GM10248 (cell line): ENCODE data around the gene ULBP3.
"Not testable (repeated sequence)": the region's sequence is repeated elsewhere in the genome, so short reads cannot be mapped to it uniquely, and the experiment has no call there.

Experiments
- CTCF ChIA-PET: fragments of 300-600 bp; sonication (Branson Sonifier 250); formaldehyde crosslinking; extraction: SDS; loops from one replicate; lab custom pipeline; 2021; ENCODE audit warnings: antibody characterized with exemption; lab: Yijun Ruan, JAX
- POLR2A ChIA-PET: fragments of 350-650 bp; sonication (Branson Sonifier 250); formaldehyde crosslinking; extraction: SDS; loops from one replicate; lab custom pipeline; 2020; ENCODE audit warnings: antibody characterized with exemption; lab: Yijun Ruan, JAX
- DNase-seq: peaks from one replicate; pipeline ENCODE4 v3.0.0; 2012; ENCODE audit errors: extremely low spot score
- TF ChIP-seq, protein P1 (sequence below): IDR thresholded peaks from 2 replicates; pipeline ENCODE4 v1.5.1; 2012; ENCODE audit warnings: mild to moderate bottlenecking, low read depth; ENCODE audit errors: extremely low read depth, missing control alignments, control extremely low read depth

Gene ULBP3

DNA sequence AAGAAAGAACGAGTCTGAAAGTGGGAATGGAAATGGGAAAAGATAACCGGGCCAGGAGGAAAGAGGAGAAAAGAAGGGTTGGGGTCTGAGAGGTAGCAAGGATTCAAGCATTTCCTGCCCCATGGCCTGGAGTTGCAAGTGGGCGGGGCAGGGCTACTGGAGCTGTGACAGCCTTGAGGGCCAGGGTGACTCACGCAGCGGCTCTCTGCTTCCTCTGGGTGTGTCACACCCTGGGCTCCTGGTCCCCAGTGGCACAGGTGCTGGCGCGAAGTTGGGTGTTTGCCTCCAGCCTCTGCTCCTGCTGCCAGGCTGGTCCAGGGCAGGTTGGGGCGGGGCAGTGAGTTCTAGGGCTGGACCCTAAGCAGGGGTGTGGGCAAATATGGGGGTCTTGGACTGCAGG, 3.3 kb upstream of the ULBP3 start:
- no peak for DNase-seq
- CTCF ChIA-PET = interaction anchor here (0.9 to 2.1 kb wide), 4 partner anchors 8 to 323 kb away, joined by 3 to 21 read pairs (median 6); no protein-coding TSS in a partner anchor
- POLR2A ChIA-PET = no interaction called here
- TF ChIP-seq, protein P1, sequence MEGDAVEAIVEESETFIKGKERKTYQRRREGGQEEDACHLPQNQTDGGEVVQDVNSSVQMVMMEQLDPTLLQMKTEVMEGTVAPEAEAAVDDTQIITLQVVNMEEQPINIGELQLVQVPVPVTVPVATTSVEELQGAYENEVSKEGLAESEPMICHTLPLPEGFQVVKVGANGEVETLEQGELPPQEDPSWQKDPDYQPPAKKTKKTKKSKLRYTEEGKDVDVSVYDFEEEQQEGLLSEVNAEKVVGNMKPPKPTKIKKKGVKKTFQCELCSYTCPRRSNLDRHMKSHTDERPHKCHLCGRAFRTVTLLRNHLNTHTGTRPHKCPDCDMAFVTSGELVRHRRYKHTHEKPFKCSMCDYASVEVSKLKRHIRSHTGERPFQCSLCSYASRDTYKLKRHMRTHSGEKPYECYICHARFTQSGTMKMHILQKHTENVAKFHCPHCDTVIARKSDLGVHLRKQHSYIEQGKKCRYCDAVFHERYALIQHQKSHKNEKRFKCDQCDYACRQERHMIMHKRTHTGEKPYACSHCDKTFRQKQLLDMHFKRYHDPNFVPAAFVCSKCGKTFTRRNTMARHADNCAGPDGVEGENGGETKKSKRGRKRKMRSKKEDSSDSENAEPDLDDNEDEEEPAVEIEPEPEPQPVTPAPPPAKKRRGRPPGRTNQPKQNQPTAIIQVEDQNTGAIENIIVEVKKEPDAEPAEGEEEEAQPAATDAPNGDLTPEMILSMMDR = no peak

DNA sequence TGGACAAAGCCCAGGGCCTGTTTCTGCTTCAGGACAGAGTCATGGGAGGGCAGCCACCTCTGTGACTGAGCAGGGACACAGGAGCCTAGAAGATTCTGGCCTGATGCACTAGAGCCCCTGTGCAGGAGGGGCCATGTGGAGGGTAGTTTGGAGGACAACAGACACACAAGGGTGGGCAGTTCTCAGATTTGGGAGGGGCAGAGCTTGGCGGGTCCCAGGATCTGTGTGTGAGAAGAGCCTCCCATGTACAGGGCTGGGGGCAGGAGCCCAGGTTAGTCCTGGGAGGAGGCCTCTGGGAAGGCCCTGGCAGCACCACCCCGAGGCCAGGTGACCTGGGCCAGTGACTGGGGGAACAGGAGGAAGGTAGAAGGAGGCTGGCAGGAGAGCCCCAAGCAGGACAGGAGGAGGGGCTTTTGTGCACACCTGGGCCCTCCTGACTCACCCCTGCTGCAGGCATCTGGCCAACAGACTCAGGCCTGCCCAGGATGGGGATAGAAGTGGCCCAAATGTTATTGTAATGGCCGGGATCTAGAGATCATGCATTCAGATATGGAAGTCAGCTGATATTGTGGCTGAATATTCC, 1.4 kb upstream of the ULBP3 start:
- ChIA-PET POLR2A (no interaction called here), CTCF (interaction anchor here (0.7 to 2.1 kb wide), 17 partner anchors 10 to 748 kb away, joined by 3 to 21 read pairs (median 5); partner anchors contain the start of gene IYD)
- no peak for DNase-seq

DNA sequence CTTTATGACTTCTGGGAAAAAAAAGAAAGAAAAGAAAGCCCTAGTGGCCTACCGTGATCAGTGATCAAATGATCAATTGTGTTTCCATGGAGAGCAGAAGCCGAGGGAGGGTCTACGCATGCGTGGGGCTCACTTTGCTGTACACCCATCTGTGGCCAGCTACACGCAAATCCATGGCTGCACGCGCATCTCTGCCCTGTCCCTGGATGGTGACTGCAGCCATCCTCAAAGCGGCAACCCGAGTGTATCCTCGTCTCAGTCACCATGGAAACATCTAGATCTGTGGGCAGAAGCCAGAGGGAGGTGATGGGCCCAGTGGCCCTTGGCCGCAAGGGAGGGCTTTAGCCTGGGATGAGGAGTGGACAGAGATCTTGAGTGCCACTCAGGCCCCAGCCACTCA, 785 bp upstream of the ULBP3 start:
- ChIA-PET CTCF (interaction anchor here (0.9 to 3.6 kb wide), 3 partner anchors 16 to 748 kb away, joined by 3 to 19 read pairs (median 3); no protein-coding TSS in a partner anchor), POLR2A (no interaction called here)
- TF ChIP-seq, protein P1 = no peak
- no peak for DNase-seq

More for the DNA sequence above, 1.4 kb upstream of the ULBP3 start:
- TF ChIP-seq, protein P1 = no peak

DNA sequence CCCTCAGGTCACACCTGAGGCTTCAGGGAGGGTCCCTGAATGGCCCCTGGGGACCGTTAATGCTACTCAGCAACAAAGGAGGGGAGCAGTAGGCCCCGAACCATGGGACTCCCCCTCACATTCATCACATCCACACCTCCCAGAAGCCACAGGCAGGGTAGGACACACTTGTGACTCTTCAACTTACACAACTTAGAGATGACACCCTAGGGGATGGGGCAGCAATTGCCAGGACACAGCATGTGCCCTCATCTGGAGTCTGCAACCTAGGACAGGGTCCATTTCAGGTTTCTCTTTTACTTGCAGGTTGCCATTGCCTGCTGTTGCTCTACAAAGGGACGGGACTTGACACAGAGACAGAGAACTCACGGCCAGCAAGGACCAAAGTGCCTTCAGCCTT, 770 bp downstream of the ULBP3 start:
- CTCF ChIA-PET = interaction anchor here (1.0 to 3.6 kb wide), 3 partner anchors 13 to 328 kb away, joined by 4 to 19 read pairs (median 5); no protein-coding TSS in a partner anchor
- TF ChIP-seq, protein P1 = no peak
- DNase-seq = no peak
- POLR2A ChIA-PET = no interaction called here

DNA sequence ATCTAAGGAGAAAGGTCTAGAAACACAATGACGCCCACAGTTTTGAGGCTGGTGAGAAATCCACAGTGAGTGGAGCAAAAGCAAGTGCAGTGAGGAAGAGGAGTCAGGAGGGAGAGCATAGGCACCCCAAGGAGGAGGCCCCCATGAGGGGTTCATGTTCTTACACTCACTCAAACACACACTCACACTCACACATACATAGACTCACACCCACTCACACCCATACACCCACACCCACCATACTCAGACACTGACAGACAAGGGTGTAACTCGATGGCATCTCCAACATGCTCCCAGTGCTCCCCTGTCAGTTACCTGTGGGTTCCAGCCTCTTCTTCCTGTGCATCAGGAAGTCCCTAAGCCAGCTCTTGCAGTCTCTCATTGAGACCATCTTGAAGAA, 3.8 kb downstream of the ULBP3 start:
- no peak for DNase-seq
- POLR2A ChIA-PET = no interaction called here
- TF ChIP-seq, protein P1 = no peak
- CTCF ChIA-PET = no interaction called here

DNA sequence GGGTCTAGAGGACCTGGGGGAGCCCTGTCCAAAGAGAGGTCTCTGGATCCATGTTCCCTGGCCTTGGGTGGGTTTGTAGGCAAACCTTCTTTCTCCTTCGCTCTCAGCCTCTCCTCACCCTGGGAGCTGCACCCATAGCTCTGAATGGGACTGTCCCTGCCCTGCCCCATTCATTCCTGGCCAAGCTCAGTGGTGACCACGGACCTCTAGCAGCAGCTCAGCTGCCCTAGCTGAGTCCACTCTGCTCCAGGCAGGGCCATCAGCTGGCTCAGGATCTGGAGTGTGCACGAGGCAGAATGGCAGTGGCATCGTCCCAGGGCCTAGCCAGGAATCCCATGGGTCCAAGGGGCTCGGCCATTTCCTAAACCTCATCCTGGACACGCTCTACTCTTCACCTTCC, 5.3 kb downstream of the ULBP3 start:
- TF ChIP-seq, protein P1 = no peak

DNA sequence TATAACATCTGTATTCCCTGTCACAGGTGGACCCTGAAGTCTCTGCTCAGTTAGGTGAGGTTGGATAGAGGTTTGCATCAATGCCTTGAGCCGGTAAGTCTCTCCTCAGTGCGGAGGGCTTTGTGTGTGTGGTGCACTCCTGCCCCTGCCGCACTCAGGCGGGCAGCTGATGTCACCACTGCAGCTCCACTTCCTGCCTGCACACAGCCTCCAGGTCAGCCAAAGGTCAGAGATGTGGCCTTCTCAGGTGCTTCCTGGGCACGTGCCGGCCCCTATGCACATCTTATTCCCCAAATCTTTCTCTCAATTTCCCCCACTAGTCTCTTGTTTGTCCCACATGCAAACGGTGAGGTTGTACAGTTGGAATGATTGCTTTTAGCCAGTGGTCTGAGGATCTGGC, 8.9 kb downstream of the ULBP3 start:
- CTCF ChIA-PET = interaction anchor here (0.6 to 0.9 kb wide), 2 partner anchors 11 kb away, joined by 3 read pairs; no protein-coding TSS in a partner anchor
- POLR2A ChIA-PET, DNase-seq: not testable (repeated sequence)

More for the DNA sequence above, 5.3 kb downstream of the ULBP3 start:
- CTCF ChIA-PET = interaction anchor here (1.0 to 1.9 kb wide), 2 partner anchors 9 to 17 kb away, joined by 3 to 6 read pairs; no protein-coding TSS in a partner anchor
- DNase-seq = no peak
- POLR2A ChIA-PET = no interaction called here
